DMS53 treated with DMSO at 0.1 percent for 48 hours (cell line): ENCODE data around the gene PCBP3.
"Not testable (repeated sequence)": the region's sequence is repeated elsewhere in the genome, so short reads cannot be mapped to it uniquely, and the experiment has no call there.

ENCODE experiments used
- DNase-seq: peaks from one replicate; lab custom pipeline; 2025; ENCODE audit not compliant: unreplicated experiment; lab: John Stamatoyannopoulos, UW

PCBP3 gene

DNA sequence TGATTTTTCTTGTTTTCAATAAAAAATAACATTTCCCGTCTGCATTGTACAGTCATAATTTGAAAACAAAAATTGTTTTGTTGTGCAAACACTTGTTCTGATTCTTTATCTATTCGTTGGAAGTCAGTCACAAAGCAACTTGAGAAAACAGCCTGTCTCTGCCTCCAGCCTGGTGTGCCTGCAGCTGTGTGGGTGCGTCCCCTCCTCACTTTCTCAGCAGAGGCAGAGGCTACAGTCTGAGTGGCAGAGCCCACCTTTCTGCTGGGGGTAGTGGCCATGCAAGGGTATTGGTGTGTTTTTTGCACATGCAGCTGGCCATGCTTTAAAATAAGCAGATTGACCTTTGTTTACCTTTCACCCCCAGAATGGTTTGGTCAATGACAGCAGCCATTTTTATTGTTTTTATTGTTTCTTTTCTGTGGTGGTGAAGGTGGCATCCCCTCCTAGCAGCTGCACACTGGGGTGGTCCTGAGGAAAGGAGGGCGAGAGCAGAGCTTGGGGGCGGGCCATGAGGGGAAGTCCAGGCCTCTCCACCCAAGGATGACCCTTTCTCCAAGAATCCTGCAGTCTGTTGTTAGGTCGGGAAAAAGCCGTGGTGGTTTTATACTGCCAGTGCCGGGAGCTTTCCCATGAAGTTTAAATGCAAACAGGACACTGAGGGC lies 159.6 kb downstream of the PCBP3 start:
- no peak for DNase-seq

DNA sequence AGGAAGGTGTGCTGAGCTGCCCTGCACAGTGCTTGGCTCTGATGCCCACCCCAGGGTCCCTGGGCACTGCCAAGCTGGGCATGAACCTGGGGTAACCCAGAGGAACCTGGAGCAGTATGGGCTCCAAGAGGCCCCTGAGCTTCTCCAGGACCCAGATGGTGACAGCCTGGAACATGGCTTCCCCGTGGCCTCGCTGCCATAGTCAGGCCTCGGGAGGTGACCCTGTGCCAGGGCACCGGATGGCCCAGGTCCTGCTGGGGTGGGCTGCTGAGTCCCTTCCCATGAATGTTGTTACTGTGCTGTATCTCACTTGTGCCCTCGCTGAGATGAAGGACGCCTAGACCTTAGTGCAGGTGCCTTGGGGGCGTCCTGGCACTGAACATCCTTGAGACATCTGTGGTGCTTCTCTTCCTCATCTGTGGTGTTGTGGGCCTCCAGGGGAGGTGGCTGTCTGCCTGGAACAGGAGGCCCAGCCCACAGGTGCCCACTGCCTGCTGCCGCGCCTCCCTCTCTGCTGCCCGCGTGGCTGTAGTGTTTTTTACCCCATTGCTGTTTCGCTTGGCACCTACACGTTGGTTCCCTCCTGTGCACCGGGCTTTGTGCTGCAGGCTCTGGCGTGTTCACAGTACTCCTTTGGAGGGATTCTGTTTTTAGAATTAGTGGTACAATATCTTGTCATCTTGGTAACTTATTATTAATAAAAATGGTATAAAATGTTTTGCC lies 160.3 kb downstream of the PCBP3 start:
- DNase-seq: no peak

DNA sequence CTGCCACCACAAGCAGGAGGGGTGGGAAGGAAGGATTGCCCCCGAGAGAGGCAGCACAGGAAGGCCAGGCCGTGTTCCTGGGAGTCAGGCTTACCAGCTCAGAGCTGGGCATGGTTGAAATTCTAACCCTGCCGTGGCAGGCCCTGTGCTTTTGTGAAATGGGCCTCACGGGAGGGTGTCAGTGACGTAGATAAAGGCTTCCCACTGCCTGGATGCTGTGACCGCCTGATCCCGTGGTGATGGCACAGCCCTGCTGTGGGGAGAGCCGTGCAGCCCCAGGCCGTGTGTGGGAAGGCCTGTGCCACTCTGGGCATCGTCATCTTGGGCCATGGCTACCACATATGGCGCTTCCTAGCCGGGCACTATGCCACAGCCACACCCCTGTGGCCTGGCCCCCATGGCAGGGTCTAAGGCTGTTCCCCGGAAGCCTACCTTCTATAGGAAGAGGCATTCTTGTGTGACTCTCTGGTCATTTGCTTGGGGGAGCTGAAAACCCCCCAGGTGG lies 161.3 kb downstream of the PCBP3 start:
- DNase-seq: no peak

DNA sequence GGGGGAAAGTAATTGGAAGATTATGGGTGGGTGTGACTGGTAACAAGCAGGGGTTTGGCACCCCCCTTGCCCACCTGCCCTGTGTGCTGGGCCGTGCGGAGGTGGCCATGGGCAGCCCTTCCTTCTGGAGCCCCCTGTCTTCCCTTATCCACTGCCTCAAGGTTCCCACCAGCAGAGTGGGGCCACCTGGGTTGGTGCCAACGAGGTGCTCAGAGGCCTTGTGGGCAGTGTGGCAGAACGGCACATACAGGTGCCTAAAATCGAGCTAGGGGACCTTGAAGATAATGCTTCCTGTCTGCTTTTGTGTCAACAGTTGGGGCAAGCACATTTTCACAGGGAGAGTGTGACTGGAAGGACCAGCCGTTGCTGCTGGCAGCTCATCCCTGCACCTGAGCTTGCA lies 161.8 kb downstream of the PCBP3 start:
- no peak for DNase-seq

DNA sequence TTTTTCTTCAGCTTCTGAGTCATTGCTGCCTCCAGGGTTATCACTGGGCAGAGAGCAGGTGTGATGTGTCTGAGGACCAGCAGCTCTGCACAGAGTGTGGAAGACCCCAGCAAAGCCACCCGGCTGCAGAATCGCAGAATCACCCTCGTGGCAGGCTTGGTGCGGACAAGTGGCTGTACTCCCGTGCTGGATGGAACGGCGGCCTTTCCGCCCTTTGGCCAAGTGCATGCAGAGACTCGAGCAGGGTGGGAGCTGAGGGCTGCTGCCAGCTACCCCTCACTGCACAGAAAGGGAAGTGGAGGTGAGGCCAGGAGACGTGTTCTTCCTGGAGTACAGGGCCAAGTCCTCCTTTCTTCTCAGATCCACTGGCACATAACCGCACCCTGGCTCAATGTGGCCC lies 162.5 kb downstream of the PCBP3 start:
- DNase-seq: no peak

DNA sequence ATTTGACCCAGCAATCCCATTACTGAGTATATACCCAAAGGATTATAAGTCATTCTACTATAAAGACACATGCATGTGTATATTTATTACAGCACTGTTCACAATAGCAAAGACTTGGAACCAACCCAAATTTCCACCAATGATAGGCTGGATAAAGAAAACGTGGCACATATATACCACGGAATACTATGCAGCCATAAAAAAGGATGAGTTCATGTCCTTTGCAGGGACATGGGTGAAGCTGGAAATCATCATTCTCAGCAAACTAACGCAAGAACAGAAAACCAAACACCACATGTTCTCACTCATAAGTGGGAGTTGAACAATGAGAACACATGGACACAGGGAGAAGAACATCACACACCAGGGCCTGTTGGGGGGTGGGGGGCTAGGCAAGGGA lies 165.1 kb downstream of the PCBP3 start:
- not testable (repeated sequence) for DNase-seq

DNA sequence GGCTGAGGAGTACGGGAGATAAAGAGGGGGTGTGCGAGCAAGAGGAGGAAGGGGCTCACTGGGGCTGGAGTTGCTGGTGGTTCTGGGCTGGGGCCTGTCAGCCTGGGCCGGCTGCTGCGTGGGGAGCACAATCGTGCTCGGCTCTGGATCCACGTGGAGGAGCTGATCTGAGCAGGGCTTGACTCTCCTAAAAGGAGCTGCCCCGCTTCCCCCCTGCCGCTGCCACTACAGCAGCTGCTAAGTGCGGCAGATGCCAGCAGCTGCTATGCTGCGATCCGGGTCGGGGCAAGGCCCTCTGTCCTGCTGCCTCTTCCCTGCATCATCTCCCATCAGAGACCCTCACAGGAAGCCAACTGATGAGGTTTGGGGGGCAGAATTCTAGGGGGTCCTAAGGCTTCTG lies 165.9 kb downstream of the PCBP3 start:
- DNase-seq: no peak

DNA sequence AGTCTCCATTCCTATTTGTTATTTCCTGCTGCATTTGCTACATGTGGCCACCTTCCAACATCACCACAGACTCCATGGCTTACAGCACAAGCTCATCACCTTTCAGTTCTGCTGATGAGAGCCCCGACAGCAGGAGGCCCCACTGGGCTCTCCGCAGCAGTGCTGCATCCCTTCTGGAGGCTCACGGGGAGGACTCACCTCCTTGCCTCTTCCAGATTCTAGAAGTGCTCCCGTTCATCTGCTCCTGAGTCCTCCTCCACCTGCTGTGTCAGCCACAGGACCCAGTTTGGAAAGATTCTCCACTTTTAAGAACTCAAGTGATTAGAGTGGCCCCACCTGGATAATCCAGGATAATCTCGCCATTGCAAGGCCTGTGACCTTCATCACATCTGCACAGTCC lies 167.6 kb downstream of the PCBP3 start:
- no peak for DNase-seq

DNA sequence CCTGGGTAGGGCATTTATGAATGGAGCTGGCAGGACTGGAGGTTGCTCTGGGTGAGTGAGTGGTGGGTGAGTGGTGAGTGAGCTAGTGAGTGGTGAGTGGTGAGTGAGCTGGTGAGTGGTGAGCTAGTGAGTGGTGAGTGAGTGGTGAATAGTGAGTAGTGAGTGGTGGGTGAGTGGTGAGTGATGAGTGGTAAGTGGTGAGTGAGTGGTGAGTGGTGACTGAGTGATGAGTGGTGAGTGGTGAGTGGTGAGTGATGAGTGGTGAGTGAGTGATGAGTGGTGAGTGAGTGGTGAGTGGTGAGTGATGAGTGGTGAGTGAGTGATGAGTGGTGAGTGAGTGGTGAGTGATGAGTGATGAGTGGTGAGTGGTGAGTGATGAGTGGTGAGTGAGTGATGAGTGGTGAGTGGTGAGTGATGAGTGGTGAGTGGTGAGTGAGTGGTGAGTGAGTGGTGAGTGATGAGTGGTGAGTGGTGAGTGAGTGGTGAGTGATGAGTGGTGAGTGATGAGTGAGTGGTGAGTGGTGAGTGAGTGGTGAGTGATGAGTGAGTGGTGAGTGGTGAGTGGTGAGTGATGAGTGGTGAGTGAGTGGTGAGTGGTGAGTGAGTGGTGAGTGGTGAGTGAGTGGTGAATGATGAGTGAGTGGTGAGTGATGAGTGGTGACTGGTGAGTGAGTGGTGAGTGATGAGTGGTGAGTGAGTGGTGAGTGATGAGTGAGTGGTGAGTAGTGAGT lies 170.8 kb downstream of the PCBP3 start:
- DNase-seq: not testable (repeated sequence)

DNA sequence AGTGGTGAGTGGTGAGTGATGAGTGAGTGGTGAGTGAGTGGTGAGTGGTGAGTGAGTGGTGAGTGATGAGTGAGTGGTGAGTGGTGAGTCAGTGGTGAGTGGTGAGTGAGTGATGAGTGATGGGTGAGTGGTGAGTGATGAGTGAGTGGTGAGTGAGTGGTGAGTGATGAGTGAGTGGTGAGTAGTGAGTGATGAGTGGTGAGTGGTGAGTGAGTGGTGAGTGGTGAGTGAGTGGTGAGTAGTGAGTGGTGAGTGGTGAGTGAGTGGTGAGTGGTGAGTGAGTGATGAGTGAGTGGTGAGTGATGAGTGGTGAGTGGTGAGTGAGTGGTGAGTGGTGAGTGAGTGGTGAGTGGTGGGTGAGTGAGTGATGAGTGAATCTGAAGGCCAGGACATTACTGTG lies 172.3 kb downstream of the PCBP3 start:
- not testable (repeated sequence) for DNase-seq

DNA sequence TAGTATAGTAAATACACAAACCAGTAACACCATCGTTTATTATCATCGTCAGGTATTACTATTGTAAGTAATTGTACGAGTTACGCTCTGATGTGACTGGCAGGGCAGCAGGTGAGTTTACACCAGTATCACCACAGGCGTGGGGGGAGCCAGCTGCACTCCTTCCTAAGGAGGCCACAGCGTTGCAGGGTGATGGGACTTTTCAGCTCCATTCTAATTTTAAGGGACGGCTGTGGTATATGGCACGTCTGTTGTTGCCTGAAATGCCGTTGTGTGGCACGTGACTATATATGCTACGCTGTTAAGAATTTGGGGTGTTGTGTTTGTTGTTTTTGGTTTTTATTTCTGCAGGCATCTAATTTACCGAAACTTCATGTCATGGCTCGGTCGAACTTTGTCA lies 173.3 kb downstream of the PCBP3 start:
- DNase-seq: no peak

DNA sequence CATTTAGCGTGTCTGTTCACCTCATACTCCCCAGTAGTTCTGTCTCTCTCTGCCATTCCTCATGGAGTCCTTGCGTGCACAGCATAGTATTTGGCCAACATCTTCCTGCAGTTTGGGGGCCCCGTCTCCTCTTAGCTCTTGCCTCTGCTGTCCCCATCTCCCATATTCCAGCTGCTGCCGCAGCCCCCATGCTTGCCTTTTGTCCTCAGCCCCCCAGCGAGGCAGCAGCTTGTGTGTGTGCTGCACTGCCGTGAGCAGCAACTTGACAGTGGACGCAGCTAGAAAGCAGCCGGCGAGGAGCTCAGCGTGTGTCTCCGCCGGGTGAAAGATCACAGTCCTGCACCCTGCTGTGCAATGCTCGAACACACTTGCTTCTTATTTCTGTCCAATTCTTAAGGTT lies 173.8 kb downstream of the PCBP3 start:
- DNase-seq: no peak

DNA sequence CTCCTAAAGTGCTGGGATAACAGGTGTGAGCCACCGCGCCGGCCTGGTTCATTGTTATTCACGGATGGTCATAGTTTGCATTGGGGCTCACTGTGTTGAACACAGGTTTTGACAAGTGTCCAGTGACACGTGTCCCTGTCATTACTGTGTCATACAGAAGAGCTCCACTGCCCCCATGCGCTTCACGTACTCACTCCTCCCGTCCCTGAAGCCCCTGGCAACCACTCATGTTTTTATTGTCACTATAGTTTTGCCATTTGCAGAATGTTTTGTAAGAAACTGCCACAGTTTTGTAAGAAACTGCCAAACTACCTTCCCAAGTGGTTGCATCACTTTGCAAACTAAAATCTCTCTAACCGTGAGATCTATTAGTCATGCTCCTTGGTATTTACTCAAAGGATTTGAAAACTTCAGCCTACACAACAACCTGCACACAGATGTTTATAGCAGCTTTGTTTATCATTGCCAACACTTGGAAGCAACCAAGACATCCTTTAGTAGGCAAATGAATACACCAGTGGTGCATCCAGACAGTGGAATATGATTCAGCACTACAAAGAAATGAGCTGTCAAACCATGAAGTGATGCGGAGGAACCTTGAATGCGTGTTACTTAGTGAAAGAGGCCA lies 174.9 kb downstream of the PCBP3 start:
- no peak for DNase-seq

DNA sequence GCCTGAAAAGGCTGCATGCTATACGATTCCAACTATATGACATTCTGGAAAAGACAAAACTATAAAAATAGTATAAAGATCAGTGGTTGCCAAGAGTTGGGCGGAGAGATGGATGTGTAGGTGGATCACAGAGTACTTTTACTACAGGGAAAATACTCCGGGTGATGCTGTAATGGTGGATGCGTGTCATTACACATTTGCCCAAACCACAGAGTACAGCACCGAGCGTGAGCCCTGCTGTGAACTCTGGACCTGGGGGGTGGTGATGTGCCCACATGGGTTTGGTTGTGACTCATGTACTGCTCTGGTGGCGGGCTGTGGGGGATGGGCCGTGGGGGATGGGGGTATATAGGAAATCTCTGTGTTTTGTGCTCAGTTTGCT lies 175.4 kb downstream of the PCBP3 start:
- DNase-seq: no peak

DNA sequence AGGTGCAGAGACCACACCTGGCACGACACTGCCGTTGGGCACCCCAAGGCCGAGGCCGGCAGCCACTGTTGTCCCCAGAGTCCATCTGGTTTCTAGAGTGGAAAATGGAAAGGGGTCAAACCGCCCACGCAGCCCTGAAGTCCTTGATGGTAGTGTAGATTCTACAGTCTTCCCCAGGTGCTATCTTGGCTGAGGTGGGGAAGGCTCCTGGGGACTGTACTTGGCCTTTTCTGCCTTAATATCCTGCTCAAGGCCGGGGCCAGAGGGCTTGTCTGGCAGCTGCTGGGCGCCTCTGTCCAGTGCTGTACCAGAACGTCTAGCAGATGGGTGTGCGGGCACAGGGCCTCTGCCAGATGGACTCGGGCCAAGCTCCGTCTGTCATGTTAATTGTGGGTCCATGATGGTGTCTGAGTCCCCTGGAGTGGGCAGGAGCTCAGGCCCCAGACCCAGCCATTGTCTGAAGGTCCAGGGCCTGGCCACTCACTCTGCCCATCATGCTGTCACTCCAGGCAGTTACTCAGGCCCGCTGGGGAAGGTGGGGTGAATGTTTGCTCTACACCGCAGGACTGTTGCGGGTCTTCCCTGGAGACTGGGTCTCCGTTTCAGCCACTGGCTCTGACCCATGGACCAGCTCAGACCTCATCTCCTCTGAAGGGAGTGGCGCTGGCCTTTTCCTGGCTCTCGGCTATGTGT lies 176.1 kb downstream of the PCBP3 start:
- DNase-seq: no peak

DNA sequence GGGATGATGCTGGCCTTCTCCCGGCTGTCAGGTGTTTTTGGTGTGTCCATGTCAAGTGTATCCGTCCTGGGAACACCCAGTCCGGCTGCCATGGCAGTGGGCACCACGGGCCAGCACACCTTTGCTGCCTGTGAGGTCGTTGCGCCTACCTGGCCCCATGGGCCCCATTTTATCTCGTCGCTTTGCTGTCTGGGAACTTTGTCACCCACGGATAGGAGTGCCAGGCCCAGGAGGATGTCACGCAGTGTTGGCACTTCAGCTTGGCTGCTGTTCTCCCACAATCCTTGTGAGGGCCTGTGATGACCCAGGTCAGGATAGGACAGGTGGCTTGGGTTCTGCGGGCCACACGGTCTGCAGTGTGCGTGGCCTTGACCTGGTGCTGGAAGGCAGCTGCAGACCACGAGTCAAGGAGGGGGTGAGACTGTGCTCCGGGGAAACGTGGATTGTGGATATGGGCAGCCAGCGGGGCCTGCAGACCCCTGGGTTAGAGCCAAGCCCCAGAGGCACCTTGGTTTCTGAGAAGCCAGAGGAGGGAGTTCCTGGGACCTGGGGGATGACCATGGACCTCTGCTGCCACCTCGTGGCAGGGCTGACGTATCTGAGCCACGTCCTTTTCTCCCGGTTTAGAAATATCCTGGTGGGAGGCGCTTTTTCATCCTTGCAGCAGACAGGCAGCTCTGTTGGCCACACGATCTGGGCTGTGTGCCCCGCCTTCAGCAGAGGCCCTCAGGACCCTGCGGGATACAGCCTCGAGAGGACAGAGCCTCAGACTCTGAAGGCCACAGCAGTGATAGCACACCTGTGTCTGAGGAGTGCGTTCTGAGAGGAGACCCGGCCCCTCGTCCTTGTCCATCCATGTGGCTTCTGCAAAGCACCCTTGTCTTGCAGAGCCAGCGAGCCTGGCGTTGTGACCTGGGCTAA lies 176.9 kb downstream of the PCBP3 start:
- peak; percentile 61 for DNase-seq

DNA sequence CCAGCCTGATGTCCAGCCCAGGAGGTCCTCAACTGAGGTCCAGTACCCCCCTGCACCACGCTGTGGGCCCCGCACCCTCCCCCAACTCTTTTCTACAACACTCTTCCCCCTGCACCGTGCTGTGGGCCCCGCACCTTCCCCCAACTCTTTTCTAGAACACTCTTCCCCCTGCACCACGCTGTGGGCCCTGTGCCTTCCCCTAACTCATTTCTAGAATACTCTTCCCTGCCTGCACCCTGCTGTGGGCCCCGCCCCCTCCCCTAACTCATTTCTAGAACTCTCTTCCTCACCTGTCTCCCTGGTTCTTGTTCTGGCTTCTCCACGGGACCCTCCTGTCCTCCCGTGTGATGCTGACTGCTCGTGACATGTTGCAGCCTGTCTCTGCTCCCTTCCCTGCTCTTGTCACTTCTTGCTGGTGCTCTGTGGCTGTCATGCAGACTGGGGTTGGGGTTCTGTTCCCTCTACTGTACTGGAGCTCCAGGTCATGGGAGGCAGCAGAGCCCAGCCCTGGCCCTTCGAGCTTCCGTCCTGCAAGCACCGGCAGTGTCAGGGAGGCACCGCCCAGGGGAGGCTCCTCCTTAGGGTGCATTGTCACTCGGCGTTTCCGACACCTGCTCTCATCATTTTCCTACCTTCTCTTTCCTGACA lies 177.9 kb downstream of the PCBP3 start:
- no peak for DNase-seq

DNA sequence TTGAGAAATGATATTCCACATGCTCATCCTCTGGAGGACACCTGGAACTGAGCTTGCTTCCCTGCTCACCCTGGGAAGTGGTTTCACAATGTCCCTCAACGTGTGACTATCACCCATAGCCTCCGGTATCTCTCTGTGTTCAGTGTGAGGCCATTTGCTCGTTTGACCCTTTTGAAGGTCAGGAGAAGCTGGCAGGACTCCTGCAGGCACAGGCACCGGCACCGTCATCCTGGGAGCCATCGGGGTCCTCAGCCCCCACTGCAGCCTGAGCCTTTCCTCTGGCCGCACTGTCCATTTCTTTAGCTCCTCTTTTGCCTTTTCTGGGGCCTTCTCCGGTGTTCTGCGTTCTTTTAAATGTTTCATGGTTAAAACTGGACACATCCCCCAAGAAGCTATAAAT lies 178.5 kb downstream of the PCBP3 start:
- DNase-seq: no peak

DNA sequence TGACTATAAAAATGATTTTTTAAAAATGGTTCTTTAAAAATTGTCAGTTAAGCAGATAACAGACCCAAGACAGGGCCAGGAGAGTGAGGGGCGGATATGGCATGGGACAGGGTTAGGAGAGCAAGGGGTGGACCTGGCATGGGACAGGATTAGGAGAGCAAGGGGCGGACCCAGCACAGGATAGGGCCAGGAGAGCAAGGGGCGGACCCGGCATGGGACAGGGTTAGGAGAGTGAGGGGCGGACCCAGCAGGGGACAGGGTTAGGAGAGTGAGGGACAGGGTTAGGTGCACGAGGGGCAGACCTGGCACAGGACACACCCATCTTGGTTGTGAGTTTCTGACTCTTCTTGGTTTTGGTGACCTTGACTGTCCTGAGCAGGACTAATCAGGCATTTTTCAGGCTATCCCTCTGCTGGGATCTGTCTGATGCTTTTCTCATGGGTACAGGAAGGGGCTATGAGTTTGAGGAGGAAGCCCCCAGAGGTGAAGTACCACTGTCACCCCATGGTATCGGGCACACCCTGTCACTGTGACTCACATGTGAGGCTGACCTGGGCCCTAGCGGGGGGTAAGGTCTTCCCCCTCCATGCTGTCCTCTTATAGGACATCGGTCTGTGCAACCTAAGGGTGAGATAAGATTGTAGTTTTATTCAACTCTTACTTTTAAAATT lies 179.0 kb downstream of the PCBP3 start:
- DNase-seq: no peak
